H9 (cell line): ENCODE results near the gene FBXW4. TPM values are rescaled to one million over a fixed set of nuclear protein-coding genes. Genes with fewer than 3 reads are reported as not detected.
A peak's percentile ranks its signal among the peaks of the same experiment; 100 is the strongest.

ENCODE experiments used
- DNase-seq: peaks from one replicate; pipeline ENCODE4 v3.0.0-alpha.2; 2017
- H2AFZ ChIP-seq: one replicate; pipeline ENCODE4 v1.6.1; 2013; ENCODE audit warnings: mild to moderate bottlenecking, low read length, control low read depth, moderate library complexity
- H2AK5ac ChIP-seq: 2 replicates; pipeline ENCODE4 v1.6.1; 2013; ENCODE audit warnings: low read length, control low read depth, mixed read lengths; ENCODE audit not compliant: insufficient read length
- H2BK120ac ChIP-seq: one replicate; pipeline ENCODE4 v1.6.1; 2013; ENCODE audit warnings: low read depth, mild to moderate bottlenecking, low read length, control low read depth, inconsistent platforms; ENCODE audit not compliant: poor library complexity, severe bottlenecking
- H2BK12ac ChIP-seq: 2 replicates; pipeline ENCODE4 v1.6.1; 2013; ENCODE audit warnings: low read length, control low read depth, mixed read lengths, low read depth; ENCODE audit not compliant: insufficient read length
- H2BK15ac ChIP-seq: 2 replicates; pipeline ENCODE4 v1.6.1; 2013; ENCODE audit warnings: low read depth, low read length, control low read depth
- H2BK20ac ChIP-seq: one replicate; pipeline ENCODE4 v1.6.1; 2013; ENCODE audit warnings: low read depth, mild to moderate bottlenecking, low read length, control low read depth, inconsistent platforms; ENCODE audit not compliant: poor library complexity, severe bottlenecking
- H2BK5ac ChIP-seq: 2 replicates; pipeline ENCODE4 v1.6.1; 2013; ENCODE audit warnings: low read length, control low read depth, mixed read lengths; ENCODE audit not compliant: insufficient read length
- H3K14ac ChIP-seq: 2 replicates; pipeline ENCODE4 v1.6.1; 2013; ENCODE audit warnings: low read length, control low read depth; ENCODE audit not compliant: insufficient read depth
- H3K18ac ChIP-seq: 2 replicates; pipeline ENCODE4 v1.6.1; 2013; ENCODE audit warnings: low read depth, mild to moderate bottlenecking, mixed read lengths, low read length, control low read depth; ENCODE audit not compliant: insufficient read length
- H3K23ac ChIP-seq: 2 replicates; pipeline ENCODE4 v1.6.1; 2013; ENCODE audit warnings: low read length, control low read depth, mixed read lengths, low read depth; ENCODE audit not compliant: insufficient read length
- H3K23me2 ChIP-seq: 2 replicates; pipeline ENCODE4 v1.6.1; 2013; ENCODE audit warnings: low read depth, mild to moderate bottlenecking, mixed read lengths, low read length, control low read depth; ENCODE audit not compliant: insufficient read length, poor library complexity, severe bottlenecking
- H3K27ac ChIP-seq: 2 replicates; pipeline ENCODE4 v1.5.1; 2013; ENCODE audit warnings: low read length, control low read depth, mixed read lengths, low read depth; ENCODE audit not compliant: insufficient read length
- H3K27me3 ChIP-seq: 2 replicates; pipeline ENCODE4 v1.6.1; 2013; ENCODE audit warnings: low read length, control low read depth, inconsistent platforms; ENCODE audit not compliant: insufficient read depth
- H3K4ac ChIP-seq: 2 replicates; pipeline ENCODE4 v1.6.1; 2013; ENCODE audit warnings: low read depth, mild to moderate bottlenecking, control low read depth, inconsistent platforms, low read length, moderate library complexity
- H3K4me1 ChIP-seq: 2 replicates; pipeline ENCODE4 v1.6.1; 2013; ENCODE audit warnings: low read length, control low read depth, inconsistent platforms; ENCODE audit not compliant: insufficient read depth
- H3K4me2 ChIP-seq: 2 replicates; pipeline ENCODE4 v1.6.1; 2013; ENCODE audit warnings: low read length, control low read depth, mixed read lengths; ENCODE audit not compliant: insufficient read length, insufficient read depth
- H3K56ac ChIP-seq: 2 replicates; pipeline ENCODE4 v1.6.1; 2013; ENCODE audit warnings: low read depth, mild to moderate bottlenecking, mixed read lengths, low read length, control low read depth; ENCODE audit not compliant: insufficient read length
- H3K79me1 ChIP-seq: 2 replicates; pipeline ENCODE4 v1.6.1; 2013; ENCODE audit warnings: low read depth, mild to moderate bottlenecking, moderate library complexity, low read length, control low read depth, inconsistent platforms; ENCODE audit not compliant: insufficient read depth, poor library complexity, severe bottlenecking
- H3K79me2 ChIP-seq: 2 replicates; pipeline ENCODE4 v1.6.1; 2013; ENCODE audit warnings: low read length, control low read depth, inconsistent platforms; ENCODE audit not compliant: insufficient read depth
- H3K9ac ChIP-seq: 2 replicates; pipeline ENCODE4 v1.6.1; 2013; ENCODE audit warnings: low read length, control low read depth, mixed read lengths; ENCODE audit not compliant: insufficient read length; ENCODE audit errors: extremely low read depth
- H3K9me3 ChIP-seq: one replicate; pipeline ENCODE4 v1.6.1; 2013; ENCODE audit warnings: low read depth, low read length, inconsistent platforms; ENCODE audit not compliant: control insufficient read depth
- H3T11ph ChIP-seq: one replicate; pipeline ENCODE4 v1.6.1; 2013; ENCODE audit warnings: mild to moderate bottlenecking, low read length, control low read depth, inconsistent platforms
- H4K20me1 ChIP-seq: one replicate; pipeline ENCODE4 v1.6.1; 2013; ENCODE audit not compliant: control insufficient read depth, insufficient read length, insufficient read depth
- H4K5ac ChIP-seq: 2 replicates; pipeline ENCODE4 v1.6.1; 2013; ENCODE audit warnings: low read depth, mild to moderate bottlenecking, mixed read lengths, low read length, control low read depth; ENCODE audit not compliant: insufficient read length
- H4K8ac ChIP-seq: replicated peaks from 2 replicates; pipeline ENCODE4 v1.6.1; 2013; ENCODE audit warnings: low read length, control low read depth, mixed read lengths, low read depth; ENCODE audit not compliant: insufficient read length
- H4K91ac ChIP-seq: 2 replicates; pipeline ENCODE4 v1.6.1; 2013; ENCODE audit warnings: low read depth, mild to moderate bottlenecking, moderate library complexity, mixed read lengths, low read length, control low read depth; ENCODE audit not compliant: insufficient read length
- H3K27ac Mint-ChIP-seq, 3 experiments: 2 replicates in 2 of 3; 3 replicates in 1 of 3; pipeline ENCODE4 v1.8.0; 2020 to 2021; ENCODE audit warnings: mixed read lengths in 3 of 3, mild to moderate bottlenecking in 1 of 3, moderate library complexity in 1 of 3
- H3K27me3 Mint-ChIP-seq: 2 replicates; pipeline ENCODE4 v1.8.0; 2021; ENCODE audit warnings: low read depth, mild to moderate bottlenecking, moderate library complexity, mixed read lengths
- H3K36me3 Mint-ChIP-seq, 3 experiments: 2 replicates in 2 of 3; 3 replicates in 1 of 3; pipeline ENCODE4 v1.8.0; 2020 to 2021; ENCODE audit warnings: low read depth in 3 of 3, mixed read lengths in 3 of 3; ENCODE audit not compliant: insufficient read depth in 1 of 3
- H3K4me1 Mint-ChIP-seq, 2 experiments: 2 replicates each; pipeline ENCODE4 v1.8.0; 2020; ENCODE audit warnings: mixed read lengths in 2 of 2
- H3K4me3 Mint-ChIP-seq, 2 experiments: 2 replicates in 1 of 2; 3 replicates in 1 of 2; pipeline ENCODE4 v1.8.0; 2020 to 2021; ENCODE audit warnings: mild to moderate bottlenecking in 2 of 2, mixed read lengths in 2 of 2, moderate library complexity in 1 of 2
- H3K9me3 Mint-ChIP-seq, 2 experiments: 2 replicates in 1 of 2; 3 replicates in 1 of 2; pipeline ENCODE4 v1.8.0; 2020; ENCODE audit warnings: mild to moderate bottlenecking in 2 of 2, mixed read lengths in 2 of 2, moderate library complexity in 1 of 2
- CTCF ChIP-seq: fragments of 200-600 bp; sonication (generic); conservative IDR thresholded peaks from 3 replicates; pipeline ENCODE4 v1.8.0; 2021; ENCODE audit warnings: antibody characterized with exemption, mild to moderate bottlenecking
- WGBS: extraction: QIAGEN DNeasy Blood & Tissue Kit; methylation state at CpG from one replicate; pipeline ENCODE4 v1.1.7; 2013; ENCODE audit warnings: missing lambda C conversion rate, low lambda C conversion rate, mixed read lengths; ENCODE audit not compliant: insufficient read length; ENCODE audit errors: extremely low coverage; 5-methylcytosine and 5-hydroxymethylcytosine counted together
- total RNA-seq: library from RNA; stranded (reverse); gene quantifications from 2 replicates; pipeline ENCODE4 v1.2.1, GENCODE V29; 2021

Gene FBXW4
- total RNA-seq, 1 experiment from 2014 or later = 41.6 TPM

GRCh38 chr10:101571271-101571925, 123.6 kb downstream of the FBXW4 start:
- H3K4me1 Mint-ChIP-seq = peaks cover 32 to 42% of the 10 kb centered on the region in 2 experiments
- H4K20me1 ChIP-seq = no peaks in the 10 kb centered on the region
- no peaks in the 10 kb centered on the region for H3K79me2 ChIP-seq
- H2AK5ac ChIP-seq = no peak overlapping the region
- DNase-seq = no peak
- no peak overlapping the region for H2BK5ac ChIP-seq
- H3K9ac ChIP-seq = no peak overlapping the region
- H2AFZ ChIP-seq = no peak overlapping the region
- H3K4ac ChIP-seq = no peak overlapping the region
- H3K4me2 ChIP-seq = no peak overlapping the region
- TF ChIP-seq CTCF = no peak
- no peaks in the 10 kb centered on the region for H3K4me1 ChIP-seq
- no peaks in the 10 kb centered on the region; a peak in 1 of 5 replicates for H3K9me3 Mint-ChIP-seq
- H3K9me3 ChIP-seq = no peaks in the 10 kb centered on the region
- H3K14ac ChIP-seq = no peak overlapping the region
- no peak overlapping the region for H4K8ac ChIP-seq
- no peak overlapping the region for H3T11ph ChIP-seq
- no peak overlapping the region for H3K23ac ChIP-seq
- no peak overlapping the region for H2BK20ac ChIP-seq
- no peak overlapping the region for H3K27ac ChIP-seq
- H4K91ac ChIP-seq = no peak overlapping the region
- H3K56ac ChIP-seq = no peak overlapping the region
- H3K4me3 Mint-ChIP-seq = peak overlapping the region; percentile 68 to 83; a peak in 4 of 5 replicates
- peaks cover 16% of the 10 kb centered on the region for H3K23me2 ChIP-seq
- no CpG with 5 or more reads among the region's 8 CpGs for WGBS
- H3K27me3 Mint-ChIP-seq = peaks cover 73% of the 10 kb centered on the region
- H2BK12ac ChIP-seq = no peak overlapping the region
- H3K27me3 ChIP-seq = peaks cover 14% of the 10 kb centered on the region; the same call in 1 of the 2 replicates
- no peak overlapping the region for H3K27ac Mint-ChIP-seq
- peaks cover 0 to under 1% (median 0%) of the 10 kb centered on the region in 3 experiments; a peak in 2 of 7 replicates for H3K36me3 Mint-ChIP-seq
- H2BK120ac ChIP-seq = no peak overlapping the region
- no peaks in the 10 kb centered on the region for H3K79me1 ChIP-seq
- H3K18ac ChIP-seq = no peak overlapping the region
- H4K5ac ChIP-seq = no peak overlapping the region
- no peak overlapping the region for H2BK15ac ChIP-seq
